Endothelial cell of umbilical vein (primary cell): ENCODE data around the gene TOR1B. TPM values are rescaled to one million over a fixed set of nuclear protein-coding genes. Genes with fewer than 3 reads are reported as not detected.

Experiments
- BruUV-seq: library from RNA; stranded (reverse); fragments of 400-500 nt; replicated peaks from 2 replicates; lab custom pipeline; 2021; lab: Mats Ljungman, UMichigan
- CTCF ChIA-PET: fragments of 300-600, 350-600 bp; sonication (Branson Sonifier 250); formaldehyde crosslinking; loops from one replicate; lab custom pipeline; 2021; ENCODE audit warnings: antibody characterized with exemption, inconsistent platforms; lab: Charles Lee
- POLR2A ChIA-PET: fragments of 300-600, 350-600 bp; sonication (Branson Sonifier 250); formaldehyde crosslinking; loops from one replicate; lab custom pipeline; 2021; ENCODE audit warnings: antibody characterized with exemption, inconsistent platforms; lab: Charles Lee
- DNase-seq: peaks from one replicate; pipeline ENCODE4 v3.0.0-alpha.2; 2011; ENCODE audit warnings: low read depth, low spot score
- FAIRE-seq: peaks from 2 replicates; lab custom pipeline; 2011; peaks lifted over from hg19 to GRCh38; lab: Jason Lieb, UNC
- H2AFZ ChIP-seq: 2 replicates; pipeline ENCODE4 v1.6.0; 2012; ENCODE audit warnings: low read depth, low read length, control low read depth, inconsistent platforms
- H3K27ac ChIP-seq: 2 replicates; pipeline ENCODE4 v1.5.1; 2011; ENCODE audit warnings: low read depth, mild to moderate bottlenecking, control low read depth, low read length, moderate library complexity; ENCODE audit not compliant: insufficient read depth
- H3K27me3 ChIP-seq, 2 experiments: 2 replicates each; pipeline versions ENCODE4 v1.6.0 to v1.6.1; 2011; ENCODE audit warnings: low read length in 2 of 2, mixed read lengths in 1 of 2; ENCODE audit not compliant: control insufficient read depth in 2 of 2, insufficient read depth in 2 of 2
- H3K36me3 ChIP-seq, 2 experiments: 2 replicates in 1 of 2; 3 replicates in 1 of 2; pipeline ENCODE4 v1.5.1; 2011; ENCODE audit warnings: low read length in 2 of 2, mild to moderate bottlenecking in 1 of 2, moderate library complexity in 1 of 2; ENCODE audit not compliant: control insufficient read depth in 2 of 2, insufficient read depth in 2 of 2; ENCODE audit errors: extremely low read depth in 1 of 2
- H3K4me1 ChIP-seq: 3 replicates; pipeline ENCODE4 v1.5.1; 2011; ENCODE audit warnings: mild to moderate bottlenecking, low read length; ENCODE audit not compliant: control insufficient read depth, insufficient read depth; ENCODE audit errors: extremely low read depth
- H3K4me2 ChIP-seq: 2 replicates; pipeline ENCODE4 v1.6.1; 2011; ENCODE audit warnings: low read length, control low read depth, mixed read lengths; ENCODE audit not compliant: insufficient read depth
- H3K4me3 ChIP-seq, 3 experiments: fragments of 200-600 bp in 1 of 3; sonication (generic), shearing (Covaris generic) in 1 of 3; replicated peaks in 1 of 3; 2 replicates each; pipeline ENCODE4 v1.5.1; 2011 to 2016; ENCODE audit warnings: control low read depth in 3 of 3, low read length in 3 of 3, mild to moderate bottlenecking in 2 of 3, inconsistent platforms in 1 of 3, low read depth in 1 of 3, moderate library complexity in 1 of 3; ENCODE audit not compliant: insufficient read depth in 1 of 3
- H3K79me2 ChIP-seq: 2 replicates; pipeline ENCODE4 v1.6.0; 2012; ENCODE audit warnings: low read length, inconsistent platforms; ENCODE audit not compliant: control insufficient read depth, insufficient read depth
- H3K9ac ChIP-seq: replicated peaks from 2 replicates; pipeline ENCODE3; 2011; ENCODE audit warnings: low read length, control low read depth; ENCODE audit not compliant: insufficient read depth; ENCODE audit errors: extremely low read depth
- H3K9me1 ChIP-seq: replicated peaks from 3 replicates; pipeline ENCODE4 v1.6.0; 2011; ENCODE audit warnings: mild to moderate bottlenecking, low read length; ENCODE audit not compliant: control insufficient read depth, insufficient read depth; ENCODE audit errors: extremely low read depth
- H3K9me3 ChIP-seq: replicated peaks from 2 replicates; pipeline ENCODE4 v1.5.1; 2012; ENCODE audit warnings: low read length, inconsistent platforms; ENCODE audit not compliant: control insufficient read depth, insufficient read depth
- H4K20me1 ChIP-seq: replicated peaks from 2 replicates; pipeline ENCODE3; 2011; ENCODE audit warnings: mild to moderate bottlenecking, low read length; ENCODE audit not compliant: control insufficient read depth, insufficient read depth; ENCODE audit errors: extremely low read depth
- CTCF ChIP-seq, 2 donors: IDR thresholded peaks; 1 replicate in 1 of 2; 2 replicates in 1 of 2; pipeline ENCODE4 v1.5.1; 2011; ENCODE audit warnings: low read length in 2 of 2, mild to moderate bottlenecking in 2 of 2, moderate library complexity in 2 of 2, control low read depth in 1 of 2, inconsistent platforms in 1 of 2, low read depth in 1 of 2; ENCODE audit not compliant: insufficient read depth in 1 of 2; ENCODE audit errors: extremely low read depth in 1 of 2
- EZH2 ChIP-seq: IDR thresholded peaks from 2 replicates; pipeline ENCODE4 v1.6.1; 2012; ENCODE audit warnings: borderline replicate concordance, low read depth, mild to moderate bottlenecking, moderate library complexity, low read length, inconsistent platforms; ENCODE audit not compliant: severe bottlenecking
- FOS ChIP-seq: IDR thresholded peaks from 2 replicates; pipeline ENCODE4 v1.6.1; 2011; ENCODE audit warnings: mild to moderate bottlenecking, low read length, moderate library complexity, borderline replicate concordance; ENCODE audit not compliant: insufficient read depth
- GATA2 ChIP-seq: IDR thresholded peaks from 2 replicates; pipeline ENCODE4 v1.7.0; 2011; ENCODE audit warnings: low read depth, mild to moderate bottlenecking, moderate library complexity, mixed read lengths, low read length; ENCODE audit not compliant: insufficient read length, insufficient read depth
- JUN ChIP-seq: IDR thresholded peaks from 2 replicates; pipeline ENCODE4 v1.6.1; 2011; ENCODE audit warnings: borderline replicate concordance, low read depth; ENCODE audit not compliant: insufficient read length, insufficient read depth
- MAX ChIP-seq: IDR thresholded peaks from 2 replicates; pipeline ENCODE4 v1.6.1; 2011; ENCODE audit not compliant: insufficient read depth, insufficient read length
- MYC ChIP-seq: IDR thresholded peaks from one replicate; pipeline ENCODE4 v1.6.1; 2011; ENCODE audit warnings: mild to moderate bottlenecking, low read depth, low read length
- POLR2A ChIP-seq: IDR thresholded peaks from 2 replicates; pipeline ENCODE4 v1.6.1; 2012; ENCODE audit warnings: low read depth, mild to moderate bottlenecking, control low read depth, low read length
- POLR2AphosphoS5 ChIP-seq: IDR thresholded peaks from 2 replicates; pipeline ENCODE4 v1.6.1; 2012; ENCODE audit warnings: low read depth, mild to moderate bottlenecking, control low read depth, low read length, moderate library complexity; ENCODE audit not compliant: insufficient read depth
- dilution Hi-C: fragments of 300-500 bp; cut with MboI; formaldehyde crosslinking; loops from one replicate; pipeline ENCODE4 v1.15.0; 2019; ENCODE audit warnings: low sequenced_read_pairs; ENCODE audit not compliant: extremely low pct_ligation_motif_present
- intact Hi-C: fragments of 100-400 bp; cut with micrococcal nuclease; formaldehyde crosslinking; loops from one replicate; pipeline ENCODE4 v1.10.0; 2022
- polyA plus RNA-seq, 4 experiments: library from polyadenylated mRNA; depleted of rRNA in 3 of 4; stranded (reverse) in 3 of 4; unstranded in 1 of 4; fragments of >200 nt; gene quantifications; 2 replicates each; pipeline versions ENCODE4 v1.2.1 to v1.2.3, GENCODE V29; 2011 to 2012; ENCODE audit warnings: missing spikeins in 1 of 4
- total RNA-seq: library from RNA; stranded (reverse); gene quantifications from 2 replicates; pipeline ENCODE4 v1.2.3, GENCODE V29; 2021

TOR1B gene
- total and polyA plus RNA-seq, 2 donors (not counting 3 experiments of a cell fraction or from before 2014, with no cell fraction given), result 27.0 to 29.5 TPM

GRCh38 chr9:129773262-129774048 lies 29.5 kb upstream of the TOR1B start:
- Histone ChIP-seq H3K79me2 (no peaks in the 10 kb centered on the region), H4K20me1 (no peaks in the 10 kb centered on the region), H3K36me3 (no peaks in the 10 kb centered on the region), H3K27ac (no peak overlapping the region), H3K4me3 (no peak overlapping the region), H3K9me3 (no peaks in the 10 kb centered on the region), H2AFZ (no peak overlapping the region), H3K9me1 (no peaks in the 10 kb centered on the region), H3K9ac (no peak overlapping the region), H3K4me2 (no peak overlapping the region), H3K4me1 (peaks cover 4% of the 10 kb centered on the region), H3K27me3 (peaks cover 0 to 2% of the 10 kb centered on the region in 2 experiments)
- no peak for FAIRE-seq
- no TSS peak for BruUV-seq
- ChIA-PET CTCF (interaction anchor here (1.0 to 2.1 kb wide), 4 partner anchors 9 to 47 kb away, joined by 3 to 8 read pairs (median 4); no protein-coding TSS in a partner anchor), POLR2A (no interaction called here)
- TF ChIP-seq FOS (peak; percentile 69), POLR2AphosphoS5 (no peak)
- intact Hi-C loops, result no loop called here
- no peak for DNase-seq
- dilution Hi-C loops, result no loop called here

GRCh38 chr9:129774791-129775447 lies 28.1 kb upstream of the TOR1B start:
- no peak overlapping the region for H3K9ac ChIP-seq
- peaks cover 0 to 2% of the 10 kb centered on the region in 2 experiments for H3K27me3 ChIP-seq
- H3K9me3 ChIP-seq, result no peaks in the 10 kb centered on the region
- ChIA-PET POLR2A (no interaction called here), CTCF (interaction anchor here (1.3 kb wide), 1 partner anchor 37 kb away, joined by 9 read pairs; no protein-coding TSS in a partner anchor)
- H3K36me3 ChIP-seq, result no peaks in the 10 kb centered on the region
- FAIRE-seq (no peak), DNase-seq (no peak)
- no peak overlapping the region for H3K4me3 ChIP-seq
- H4K20me1 ChIP-seq, result no peaks in the 10 kb centered on the region
- peaks cover 4% of the 10 kb centered on the region for H3K4me1 ChIP-seq
- no peak for TF ChIP-seq EZH2
- TF ChIP-seq MYC, result no peak
- TF ChIP-seq FOS, result no peak
- TF ChIP-seq JUN, result no peak
- TF ChIP-seq MAX, result no peak
- no peak for TF ChIP-seq POLR2A
- TF ChIP-seq POLR2AphosphoS5, result no peak
- no peak for TF ChIP-seq GATA2
- TF ChIP-seq CTCF (IDR thresholded peaks at IDR 0.05; ENCODE audit: extremely low read depth in 1 of 2, insufficient read depth in 1 of 2, low read depth in 1 of 2, low read length in 2 of 2), result no peak
- dilution Hi-C loops, result loop anchor here (5.0 kb wide), 1 partner anchor 48 kb away; no protein-coding TSS in a partner anchor
- no peak overlapping the region for H3K27ac ChIP-seq
- no peaks in the 10 kb centered on the region for H3K9me1 ChIP-seq
- BruUV-seq, result no TSS peak
- intact Hi-C loops, result no loop called here
- H3K79me2 ChIP-seq, result no peaks in the 10 kb centered on the region
- H3K4me2 ChIP-seq, result no peak overlapping the region
- H2AFZ ChIP-seq, result no peak overlapping the region
